Kasumi-1 (cell line): ENCODE results near the gene PTPRG.

Source experiments
- DNase-seq, 2 experiments: peaks; one replicate each; lab custom pipeline; 2025; lab: John Stamatoyannopoulos, UW

PTPRG gene

GRCh38 chr3:62184559-62184958 lies 623.2 kb downstream of the PTPRG start:
- DNase-seq: peak; percentile 90

GRCh38 chr3:62187022-62187431 lies 625.7 kb downstream of the PTPRG start:
- peak; percentile 66 to 76 for DNase-seq

- DNase-seq: peak; percentile 87 to 94
These were observed 627.5 kb downstream of the PTPRG start for GRCh38 chr3:62188681-62189375.

DNA sequence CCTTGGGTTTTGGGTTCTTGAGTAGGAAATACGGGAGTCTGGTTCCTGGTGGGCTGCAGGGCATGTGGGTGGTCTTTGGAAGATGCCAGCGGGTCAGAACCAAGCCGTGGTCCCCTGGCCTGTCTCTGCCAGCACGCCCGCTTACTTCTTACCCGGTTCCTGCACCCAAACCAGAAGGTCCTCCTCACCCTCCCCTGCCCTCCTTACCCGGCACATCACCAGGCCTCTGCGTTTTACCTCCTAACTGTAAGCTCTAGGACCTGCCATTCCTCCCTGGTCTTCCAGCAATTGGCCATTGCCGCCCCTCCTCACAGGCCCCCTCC lies 628.0 kb downstream of the PTPRG start:
- no peak for DNase-seq

DNA sequence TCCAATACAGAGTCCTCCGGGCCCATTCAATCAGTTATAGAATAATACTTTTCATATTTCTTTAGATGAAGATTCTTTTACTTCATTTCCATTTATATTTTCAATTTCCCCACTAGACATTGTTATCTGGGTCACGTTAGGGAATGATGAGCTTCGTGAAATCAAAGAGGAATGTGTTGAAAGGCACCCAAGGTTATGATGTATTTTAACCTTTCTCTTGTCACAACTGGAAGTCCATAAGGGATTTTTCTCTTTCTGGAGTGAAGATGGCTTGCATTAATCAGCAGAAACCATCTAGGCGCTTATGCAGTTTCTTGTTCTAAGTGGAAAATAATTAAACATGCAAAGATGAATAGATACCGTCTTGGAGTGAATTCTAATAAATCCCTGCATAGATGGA lies 631.5 kb downstream of the PTPRG start:
- no peak for DNase-seq

- no peak for DNase-seq
These were observed 632.4 kb downstream of the PTPRG start for GRCh38 chr3:62193586-62194345.

DNA sequence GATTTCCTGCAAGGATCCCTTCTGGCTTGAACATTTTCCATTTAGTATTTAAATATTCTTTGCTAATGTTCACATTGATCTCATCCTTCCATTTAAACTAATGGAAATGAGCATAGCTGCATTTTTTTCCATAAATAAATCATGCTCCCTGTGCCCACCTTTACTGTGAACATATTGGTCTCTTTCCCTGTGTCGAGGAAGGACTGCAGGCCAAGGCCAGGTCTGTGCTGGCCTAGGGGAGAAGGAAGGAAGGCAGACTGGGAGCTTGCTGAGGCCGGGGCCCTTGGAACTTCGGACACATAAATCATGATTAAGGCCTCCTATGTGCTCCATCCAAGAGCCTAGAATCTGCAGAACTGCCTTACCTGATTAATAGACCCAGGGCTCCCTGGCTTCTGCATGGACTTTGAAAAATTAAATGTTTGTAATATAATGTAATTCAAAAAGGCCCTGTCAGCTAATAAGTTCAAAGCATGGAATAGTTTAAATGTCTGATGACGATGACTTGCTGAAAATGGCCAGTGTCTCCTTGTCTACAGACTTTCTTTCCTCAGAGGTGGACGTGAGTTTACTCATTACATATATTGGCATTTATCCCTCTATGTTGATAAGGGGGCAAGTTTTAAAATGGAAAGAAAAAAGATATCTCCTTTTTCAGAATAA lies 636.1 kb downstream of the PTPRG start:
- DNase-seq: no peak

DNA sequence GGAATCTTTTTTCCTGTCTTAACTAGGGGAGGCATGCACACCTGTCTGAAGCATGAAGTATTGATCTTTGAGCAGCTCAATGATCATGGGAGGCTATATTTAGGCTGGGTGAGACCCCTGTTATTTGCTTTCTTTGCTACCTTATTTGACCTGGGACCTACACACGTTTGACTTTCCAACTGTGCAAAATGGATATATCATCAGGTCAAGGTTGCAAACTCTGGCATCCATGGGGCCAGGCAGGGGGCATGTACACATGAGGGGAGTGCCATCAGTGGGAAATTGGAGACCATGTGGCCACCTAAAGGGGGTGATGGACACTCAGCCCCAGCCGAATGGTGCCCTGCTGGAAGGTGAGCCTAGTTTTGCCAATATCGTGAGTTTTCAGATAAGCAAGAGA lies 637.8 kb downstream of the PTPRG start:
- DNase-seq: no peak

DNA sequence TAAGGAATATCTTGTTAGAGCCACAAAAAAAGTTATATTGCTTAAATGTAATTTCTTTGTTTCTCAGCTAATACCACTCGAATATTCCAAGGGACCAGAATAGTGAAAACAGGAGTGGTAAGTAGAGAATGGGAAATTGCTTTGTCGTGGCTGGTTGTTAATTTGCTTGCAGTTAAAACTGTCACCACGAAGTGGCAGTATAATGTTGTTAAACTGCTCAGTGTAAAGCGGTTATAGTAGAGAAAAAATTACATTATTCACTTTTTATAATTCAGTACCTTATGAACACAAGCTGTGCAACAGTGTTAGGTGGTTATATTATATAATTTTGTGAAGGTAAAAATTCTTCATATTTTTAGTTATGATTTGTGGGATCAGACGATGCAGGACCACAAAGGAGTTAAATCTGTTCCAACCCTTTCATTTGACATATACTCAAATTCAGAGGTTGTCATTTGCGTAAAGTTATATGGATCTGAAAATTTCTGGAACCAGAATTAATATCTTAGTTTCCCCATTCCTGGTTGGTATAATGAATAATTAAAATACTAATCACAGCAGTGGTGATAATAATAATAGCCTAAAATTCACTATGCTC lies 640.2 kb downstream of the PTPRG start:
- peak; percentile 43 to 49 for DNase-seq

DNA sequence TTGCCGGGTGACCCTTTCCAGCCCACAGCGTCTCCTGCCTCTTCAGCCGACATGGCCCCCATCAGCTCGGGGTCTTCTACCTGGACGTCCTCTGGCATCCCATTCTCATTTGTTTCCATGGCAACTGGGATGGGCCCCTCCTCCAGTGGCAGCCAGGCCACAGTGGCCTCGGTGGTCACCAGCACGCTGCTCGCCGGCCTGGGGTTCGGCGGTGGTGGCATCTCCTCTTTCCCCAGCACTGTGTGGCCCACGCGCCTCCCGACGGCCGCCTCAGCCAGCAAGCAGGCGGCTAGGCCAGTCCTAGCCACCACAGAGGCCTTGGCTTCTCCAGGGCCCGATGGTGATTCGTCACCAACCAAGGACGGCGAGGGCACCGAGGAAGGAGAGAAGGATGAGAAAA lies 641.8 kb downstream of the PTPRG start:
- DNase-seq: no peak

DNA sequence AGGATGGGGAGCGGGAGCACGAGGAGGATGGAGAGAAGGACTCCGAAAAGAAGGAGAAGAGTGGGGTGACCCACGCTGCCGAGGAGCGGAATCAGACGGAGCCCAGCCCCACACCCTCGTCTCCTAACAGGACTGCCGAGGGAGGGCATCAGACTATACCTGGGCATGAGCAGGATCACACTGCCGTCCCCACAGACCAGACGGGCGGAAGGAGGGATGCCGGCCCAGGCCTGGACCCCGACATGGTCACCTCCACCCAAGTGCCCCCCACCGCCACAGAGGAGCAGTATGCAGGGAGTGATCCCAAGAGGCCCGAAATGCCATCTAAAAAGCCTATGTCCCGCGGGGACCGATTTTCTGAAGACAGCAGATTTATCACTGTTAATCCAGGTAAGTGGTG lies 642.2 kb downstream of the PTPRG start:
- no peak for DNase-seq

DNA sequence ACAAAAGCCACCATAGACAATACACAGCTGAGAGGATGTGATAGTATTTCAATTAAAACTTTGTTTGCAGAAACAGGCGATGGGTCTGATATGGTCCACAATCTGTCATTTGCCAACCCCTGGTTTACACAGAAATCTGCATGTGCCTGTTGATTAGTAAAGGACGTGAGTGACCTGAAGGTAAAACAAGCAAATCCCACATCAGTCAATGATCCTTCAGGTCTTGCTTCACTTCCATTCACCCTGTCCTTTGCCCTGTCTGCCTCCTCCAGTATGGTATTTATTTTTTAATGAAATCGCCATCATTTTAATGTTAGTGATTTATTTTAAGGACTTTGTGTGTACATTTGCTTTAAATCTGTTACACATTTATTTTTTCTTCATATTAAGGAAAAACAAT lies 645.8 kb downstream of the PTPRG start:
- no peak for DNase-seq

DNA sequence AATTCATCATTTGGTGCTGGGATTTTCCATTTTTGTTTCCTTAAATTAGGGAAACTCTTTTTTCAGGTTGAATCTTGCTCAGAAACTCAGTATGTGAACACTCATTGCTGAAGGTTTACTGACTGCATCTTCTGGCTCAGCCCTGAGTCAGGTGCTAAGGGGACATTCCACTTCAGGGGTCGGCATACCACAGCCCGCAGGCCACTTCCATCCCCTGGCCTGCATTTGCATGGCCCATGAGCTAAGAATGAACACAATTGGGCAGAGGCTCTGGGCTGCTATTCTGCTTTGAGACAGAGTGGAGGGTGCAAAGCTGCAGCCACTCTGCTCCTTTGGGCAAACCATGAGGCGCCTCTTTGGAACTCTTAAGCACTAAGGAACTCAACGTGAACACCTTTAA lies 647.0 kb downstream of the PTPRG start:
- no peak for DNase-seq

DNA sequence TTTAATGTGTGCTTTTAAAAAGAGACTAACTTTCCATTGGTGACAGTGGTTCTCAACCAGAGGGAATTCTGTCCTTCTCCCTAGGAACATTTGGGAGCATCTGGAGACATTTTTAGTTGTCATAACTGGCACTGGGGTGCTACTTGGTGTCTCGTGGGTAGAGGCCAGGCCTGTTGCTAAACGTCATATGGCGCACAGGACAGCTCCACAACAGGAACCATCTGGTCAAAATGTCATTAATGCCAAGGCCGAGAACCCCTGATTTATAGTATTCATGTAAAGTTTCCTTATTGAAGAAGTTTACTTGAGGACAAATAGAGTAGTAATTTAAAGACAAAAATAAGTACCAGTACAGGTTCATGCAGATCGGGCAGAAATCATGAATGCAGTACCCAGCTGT lies 647.7 kb downstream of the PTPRG start:
- no peak for DNase-seq

DNA sequence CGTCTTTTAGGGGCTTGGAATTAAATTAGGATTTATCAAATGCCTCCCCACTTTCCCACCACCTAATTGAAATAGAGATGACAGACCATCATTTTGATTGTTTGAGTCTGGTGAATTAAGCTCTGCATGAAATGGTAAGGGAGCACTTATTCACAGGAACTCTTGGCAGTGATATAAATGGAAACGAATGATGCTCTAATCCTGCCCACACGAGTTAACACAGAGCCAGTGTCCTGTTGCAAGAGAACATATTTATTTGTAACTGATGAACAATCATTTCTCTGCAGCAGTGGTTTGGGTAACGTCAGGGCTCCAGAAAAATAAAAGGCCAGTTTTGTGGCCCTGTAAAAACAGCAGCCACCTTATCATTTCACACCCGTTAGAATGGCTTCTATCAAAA lies 648.6 kb downstream of the PTPRG start:
- DNase-seq: no peak

- no peak for DNase-seq
These were observed 650.5 kb downstream of the PTPRG start for GRCh38 chr3:62211675-62212429.

DNA sequence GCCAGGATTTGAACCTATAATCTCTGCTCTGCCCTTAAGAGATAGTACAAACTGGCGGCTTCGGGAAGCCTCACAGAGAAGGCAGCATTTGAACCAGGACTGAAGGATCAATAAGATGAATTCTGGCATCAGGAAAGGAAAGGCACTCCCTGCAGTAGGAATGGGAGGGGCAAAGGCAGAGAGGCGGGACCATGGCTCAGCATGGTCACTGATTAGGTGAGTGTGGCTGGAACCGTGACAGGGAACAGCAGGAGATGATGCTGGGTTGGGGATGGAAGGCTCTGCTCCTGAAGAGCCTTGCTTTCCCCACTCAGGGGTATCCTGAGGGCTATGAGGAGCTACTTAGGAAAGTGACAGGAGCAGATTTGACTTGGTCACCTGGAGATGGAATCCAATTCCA lies 653.5 kb downstream of the PTPRG start:
- DNase-seq: no peak

GRCh38 chr3:62220616-62221015 lies 659.2 kb downstream of the PTPRG start:
- no peak for DNase-seq

DNA sequence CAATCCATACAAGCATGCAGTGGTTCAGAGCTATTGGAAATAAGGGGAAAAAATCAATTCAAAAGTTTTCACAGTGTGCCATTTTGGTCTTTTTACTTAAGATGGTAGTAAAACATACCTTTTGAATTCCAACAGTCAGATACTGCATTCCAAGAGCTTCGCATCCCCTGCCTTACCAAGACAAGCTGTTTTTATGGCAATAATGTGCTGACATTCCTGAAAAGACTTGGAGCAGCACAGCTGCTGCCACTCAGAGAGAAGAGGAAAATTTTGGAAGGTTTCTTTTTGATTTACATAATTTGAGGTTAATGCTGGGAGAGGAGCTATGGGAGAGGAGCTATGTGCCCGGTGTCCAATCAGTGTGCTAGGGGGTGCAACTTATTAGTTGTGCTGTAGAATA lies 663.7 kb downstream of the PTPRG start:
- no peak for DNase-seq

GRCh38 chr3:62226601-62227339 lies 665.4 kb downstream of the PTPRG start:
- no peak for DNase-seq

DNA sequence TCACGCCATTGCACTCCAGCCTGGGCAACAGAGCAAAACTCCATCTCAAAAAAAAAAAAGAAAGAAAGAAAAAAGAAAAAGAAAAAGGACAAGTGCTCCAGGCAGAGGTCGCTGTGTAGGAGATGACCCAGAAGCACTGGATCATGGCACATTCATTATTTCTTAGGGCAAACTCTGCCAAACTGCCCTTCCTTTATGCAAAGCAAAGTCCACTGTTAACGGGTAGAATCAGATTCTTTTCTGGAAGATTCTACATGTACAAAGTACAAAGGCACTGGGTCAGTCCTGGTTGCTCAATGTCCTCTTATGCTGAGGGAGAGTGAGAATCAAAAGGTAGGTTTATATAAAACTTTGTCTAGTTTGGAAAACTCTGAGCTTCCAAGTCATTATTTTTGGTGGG lies 667.1 kb downstream of the PTPRG start:
- DNase-seq: no peak

GRCh38 chr3:62229211-62229610 lies 667.8 kb downstream of the PTPRG start:
- no peak for DNase-seq
